GM12878 (cell line): ENCODE measurements around the gene ARID1A. TPM values are rescaled to one million over a fixed set of nuclear protein-coding genes. Genes with fewer than 3 reads are reported as not detected.
A peak's percentile ranks its signal among the peaks of the same experiment; 100 is the strongest.

Experiments used
- ATAC-seq: fragments of 200-7000 bp; cut with Tn5 transposase; 3 replicates; pipeline ENCODE4 v1.9.1; 2020; ENCODE audit warnings: mild to moderate bottlenecking, moderate library complexity
- BruUV-seq: library from RNA; stranded (reverse); fragments of 400-500 nt; replicated peaks from 2 replicates; lab custom pipeline; 2021; lab: Mats Ljungman, UMichigan
- CTCF ChIA-PET: fragments of 300-600 bp; sonication (Branson Sonifier 250); formaldehyde crosslinking; extraction: SDS; loops from one replicate; lab custom pipeline; 2021; ENCODE audit warnings: inconsistent platforms; lab: Yijun Ruan, JAX
- POLR2A ChIA-PET: fragments of 350-600 bp; formaldehyde crosslinking; extraction: SDS; loops from one replicate; lab custom pipeline; 2021; ENCODE audit warnings: inconsistent platforms; lab: Charles Lee
- RAD21 ChIA-PET: fragments of 300-600 bp; sonication (Branson Sonifier 250); formaldehyde crosslinking; loops from one replicate; lab custom pipeline; 2023; ENCODE audit warnings: antibody characterized with exemption; ENCODE audit not compliant: unreplicated experiment; lab: Charles Lee
- SMC1A ChIA-PET: fragments of 300-600 bp; sonication (Branson Sonifier 250); formaldehyde crosslinking; loops from one replicate; lab custom pipeline; 2023; ENCODE audit not compliant: unreplicated experiment, uncharacterized antibody; lab: Charles Lee
- DNase-seq: peaks from one replicate; pipeline ENCODE4 v3.0.0-alpha.2; 2011; ENCODE audit warnings: low read depth, low spot score
- FAIRE-seq: peaks from 3 replicates; lab custom pipeline; 2011; peaks lifted over from hg19 to GRCh38; lab: Jason Lieb, UNC
- H2AFZ ChIP-seq: 2 replicates; pipeline ENCODE4 v1.6.0; 2011; ENCODE audit warnings: low read depth, low read length, control low read depth; ENCODE audit not compliant: control insufficient read depth
- H3K27ac ChIP-seq: 2 replicates; pipeline ENCODE4 v1.5.1; 2011; ENCODE audit warnings: control low read depth; ENCODE audit not compliant: control insufficient read depth, insufficient read depth
- H3K27me3 ChIP-seq, 2 experiments: replicated peaks in 1 of 2; 2 replicates each; pipeline versions ENCODE4 v1.6.0 to v1.6.1; 2011; ENCODE audit warnings: low read length in 1 of 2; ENCODE audit not compliant: control insufficient read depth in 2 of 2, insufficient read depth in 2 of 2
- H3K36me3 ChIP-seq, 2 experiments: 2 replicates each; pipeline ENCODE4 v1.5.1; 2011; ENCODE audit warnings: low read length in 1 of 2; ENCODE audit not compliant: control insufficient read depth in 2 of 2, insufficient read depth in 2 of 2
- H3K4me1 ChIP-seq: 2 replicates; pipeline ENCODE4 v1.6.1; 2011; ENCODE audit warnings: mild to moderate bottlenecking, low read length, moderate library complexity, mixed read lengths; ENCODE audit not compliant: control insufficient read depth, insufficient read depth
- H3K4me2 ChIP-seq: 2 replicates; pipeline ENCODE4 v1.6.0; 2011; ENCODE audit warnings: control low read depth; ENCODE audit not compliant: control insufficient read depth, insufficient read depth
- H3K4me3 ChIP-seq: fragments of 200-600 bp; sonication (generic); 2 replicates; pipeline ENCODE4 v1.5.1; 2016
- H3K79me2 ChIP-seq: 2 replicates; pipeline ENCODE4 v1.6.0; 2011; ENCODE audit warnings: low read length; ENCODE audit not compliant: control insufficient read depth, insufficient read depth
- H3K9ac ChIP-seq: 2 replicates; pipeline ENCODE4 v1.8.0; 2011; ENCODE audit warnings: low read length, control low read depth, mixed read lengths; ENCODE audit not compliant: control insufficient read depth, insufficient read depth
- H3K9me3 ChIP-seq: replicated peaks from 3 replicates; pipeline ENCODE4 v1.5.1; 2011; ENCODE audit warnings: mild to moderate bottlenecking, low read length; ENCODE audit not compliant: control insufficient read depth, insufficient read depth
- H4K20me1 ChIP-seq: 2 replicates; pipeline ENCODE4 v1.6.0; 2011; ENCODE audit not compliant: control insufficient read depth, insufficient read depth
- ASH2L ChIP-seq: fragments of 300-600, 200-600 bp; sonication (generic); IDR thresholded peaks from 2 replicates; pipeline ENCODE4 v1.6.1; 2017; ENCODE audit warnings: low read depth, mild to moderate bottlenecking, borderline replicate concordance
- BACH1 ChIP-seq: fragments of 450-650 bp; IDR thresholded peaks from 2 replicates; pipeline ENCODE4 v1.6.1; 2017; ENCODE audit warnings: mild to moderate bottlenecking, borderline replicate concordance
- BCL3 ChIP-seq: IDR thresholded peaks from 2 replicates; pipeline ENCODE4 v1.6.1; 2011; ENCODE audit warnings: borderline replicate concordance, low read depth, mild to moderate bottlenecking, moderate library complexity, low read length; ENCODE audit not compliant: insufficient read depth, poor library complexity, severe bottlenecking
- CEBPB ChIP-seq, 2 experiments: fragments of 150-350 bp in 1 of 2; IDR thresholded peaks; 2 replicates each; pipeline ENCODE4 v1.6.1; 2012 to 2014; ENCODE audit warnings: low read depth in 2 of 2, low read length in 2 of 2, borderline replicate concordance in 1 of 2, inconsistent platforms in 1 of 2
- CHD1 ChIP-seq: IDR thresholded peaks from 2 replicates; pipeline ENCODE4 v1.6.1; 2012; ENCODE audit warnings: low read depth, low read length, improper control_type of control experiment
- CHD4 ChIP-seq: fragments of 200-600 bp; sonication (generic); IDR thresholded peaks from 2 replicates; pipeline ENCODE4 v1.6.1; 2016; ENCODE audit warnings: mild to moderate bottlenecking
- FOXK2 ChIP-seq: fragments of 450-650 bp; IDR thresholded peaks from 2 replicates; pipeline ENCODE4 v1.6.1; 2017; ENCODE audit warnings: mild to moderate bottlenecking, moderate library complexity
- IRF4 ChIP-seq: IDR thresholded peaks from 2 replicates; pipeline ENCODE4 v1.6.1; 2011; ENCODE audit warnings: low read depth, low read length
- MTA3 ChIP-seq: IDR thresholded peaks from 2 replicates; pipeline ENCODE4 v1.6.1; 2012; ENCODE audit warnings: low read length, inconsistent platforms, borderline replicate concordance
- POLR2A ChIP-seq: IDR thresholded peaks from 2 replicates; pipeline ENCODE4 v1.6.1; 2011; ENCODE audit warnings: low read depth, mild to moderate bottlenecking, low read length
- RCOR1 ChIP-seq: conservative IDR thresholded peaks from 2 replicates; pipeline ENCODE4 v1.6.1; 2012; ENCODE audit warnings: low read depth, low read length, improper control_type of control experiment
- SIN3A ChIP-seq: IDR thresholded peaks from 2 replicates; pipeline ENCODE4 v1.6.1; 2012; ENCODE audit warnings: low read depth, low read length, improper control_type of control experiment
- SPI1 ChIP-seq: IDR thresholded peaks from 2 replicates; pipeline ENCODE4 v1.6.1; 2011; ENCODE audit warnings: low read depth, mild to moderate bottlenecking, low read length, moderate library complexity, borderline replicate concordance; ENCODE audit not compliant: insufficient read depth
- SRF ChIP-seq, 2 experiments: IDR thresholded peaks; 2 replicates each; pipeline ENCODE4 v1.6.1; 2011; ENCODE audit warnings: low read depth in 2 of 2, low read length in 2 of 2, mild to moderate bottlenecking in 1 of 2, moderate library complexity in 1 of 2
- STAT1 ChIP-seq: fragments of 450-650 bp; conservative IDR thresholded peaks from 2 replicates; pipeline ENCODE4 v1.6.1; 2014; ENCODE audit warnings: antibody characterized with exemption, mild to moderate bottlenecking
- ZNF217 ChIP-seq: fragments of 450-650 bp; IDR thresholded peaks from 2 replicates; pipeline ENCODE4 v1.6.1; 2017; ENCODE audit warnings: antibody characterized with exemption, mild to moderate bottlenecking
- WGBS: methylation state at CpG from one replicate; pipeline ENCODE4 v1.1.6; 2016; ENCODE audit warnings: low lambda C conversion rate; ENCODE audit not compliant: insufficient replicate concordance, insufficient coverage; ENCODE audit errors: missing lambda C conversion rate; 5-methylcytosine and 5-hydroxymethylcytosine counted together
- in situ Hi-C: fragments of 300-500 bp; cut with MboI; formaldehyde crosslinking; loops from 9 replicates; pipeline ENCODE4 v1.14.3; 2018; ENCODE audit warnings: mixed read lengths
- intact Hi-C: fragments of 100-400 bp; cut with micrococcal nuclease; formaldehyde crosslinking; loops from one replicate; pipeline ENCODE4 v1.14.2; 2022; ENCODE audit not compliant: unreplicated experiment
- polyA plus RNA-seq, 11 experiments: library from polyadenylated mRNA; depleted of rRNA in 4 of 11; unstranded in 6 of 11; stranded (reverse) in 5 of 11; fragments of >200 nt; fragmentation: Nextera tagmentation in 4 of 11; fragmentation: Illumina TruSeq in 1 of 11; extraction: Ambion mirVana in 4 of 11; extraction: Trizol in 1 of 11; gene quantifications; 1 replicate in 1 of 11; 2 replicates in 10 of 11; pipeline versions ENCODE4 v1.2.1 to v1.2.3, GENCODE V29; 2011 to 2016; ENCODE audit warnings: inconsistent platforms in 2 of 11, missing spikeins in 2 of 11, low read depth in 1 of 11
- total RNA-seq, 4 experiments: library from RNA; depleted of rRNA in 3 of 4; stranded (reverse); fragments of >200 nt in 3 of 4; fragmentation: Illumina TruSeq in 1 of 4; extraction: Trizol in 1 of 4; gene quantifications; 2 replicates each; pipeline versions ENCODE4 v1.2.1 to v1.2.3, GENCODE V29; 2013 to 2021
- TF ChIP-seq, protein P1 (sequence below), 3 experiments: IDR thresholded peaks in 2 of 3; conservative IDR thresholded peaks in 1 of 3; 2 replicates each; pipeline ENCODE4 v1.5.1; 2011; ENCODE audit warnings: low read depth in 3 of 3, low read length in 3 of 3, mild to moderate bottlenecking in 3 of 3, control low read depth in 2 of 3, moderate library complexity in 2 of 3, inconsistent platforms in 1 of 3, mixed read lengths in 1 of 3; ENCODE audit not compliant: control insufficient read depth in 2 of 3, insufficient read depth in 1 of 3; ENCODE audit errors: extremely low read depth in 1 of 3

ARID1A gene
- total and polyA plus RNA-seq, 10 of the 15 experiments (the other 5 are each of a cell fraction or from before 2014, with no cell fraction given) = 10.0 to 98.0 (median 23.5) TPM

GRCh38 chr1:26692211-26692792 is 3.5 kb upstream of the ARID1A start:
- peak overlapping the region; percentile 97 for H3K4me2 ChIP-seq
- CTCF ChIA-PET = interaction anchor here (0.6 to 5.3 kb wide), 18 partner anchors 9 to 1081 kb away, joined by 3 to 67 read pairs (median 4); partner anchors contain the start of gene PIGV
- ATAC-seq (peak; percentile 58), FAIRE-seq (peak; percentile 64), DNase-seq (peak; percentile 78)
- SMC1A ChIA-PET = interaction anchor here (0.7 to 7.5 kb wide), 32 partner anchors 10 to 398 kb away, joined by 3 to 79 read pairs (median 5); partner anchors contain the start of gene PIGV
- no TSS peak for BruUV-seq
- peak overlapping the region; percentile 85 for H2AFZ ChIP-seq
- peak overlapping the region; percentile 70 for H3K4me3 ChIP-seq
- RAD21 ChIA-PET = interaction anchor here (0.7 to 5.2 kb wide), 23 partner anchors 8 to 192 kb away, joined by 3 to 59 read pairs (median 7); partner anchors contain the start of gene PIGV
- no peaks in the 10 kb centered on the region for H3K27me3 ChIP-seq
- H3K9me3 ChIP-seq = no peaks in the 10 kb centered on the region
- in situ Hi-C loops = no loop called here
- peak overlapping the region; percentile 98 for H3K27ac ChIP-seq
- H4K20me1 ChIP-seq = no peaks in the 10 kb centered on the region
- no peaks in the 10 kb centered on the region for H3K36me3 ChIP-seq
- intact Hi-C loops = loop anchor here (2.0 to 5.0 kb wide), 2 partner anchors 16 to 150 kb away; no protein-coding TSS in a partner anchor
- 3% methylated on average over 30 of the region's 30 CpGs for WGBS
- H3K4me1 ChIP-seq = peaks cover 13% of the 10 kb centered on the region
- H3K9ac ChIP-seq = peak overlapping the region; percentile 94
- peaks cover 36% of the 10 kb centered on the region for H3K79me2 ChIP-seq
- POLR2A ChIA-PET = interaction anchor here (0.5 to 4.7 kb wide), 18 partner anchors 10 to 377 kb away, joined by 3 to 83 read pairs (median 6); partner anchors contain the start of gene PIGV
- TF ChIP-seq BACH1 (no peak), BCL3 (no peak), SRF (IDR thresholded peaks at IDR 0.05; ENCODE audit: low read depth in 2 of 2, low read length in 2 of 2) (no peak), RCOR1 (no peak), MTA3 (no peak), ASH2L (0 out of 2 replicates have a peak, but pooled peaks have one; percentile 61), CHD1 (no peak), FOXK2 (0 out of 2 replicates have a peak, but pooled peaks have one; percentile 31), STAT1 (no peak), SIN3A (no peak), CHD4 (no peak), ZNF217 (no peak), CEBPB (IDR thresholded peaks at IDR 0.05; ENCODE audit: borderline replicate concordance in 1 of 2, low read depth in 2 of 2, low read length in 2 of 2) (no peak), POLR2A (peak; percentile 89), IRF4 (peak; percentile 72), SPI1 (0 out of 2 replicates have a peak, but pooled peaks have one; percentile 7)
- TF ChIP-seq, protein P1, sequence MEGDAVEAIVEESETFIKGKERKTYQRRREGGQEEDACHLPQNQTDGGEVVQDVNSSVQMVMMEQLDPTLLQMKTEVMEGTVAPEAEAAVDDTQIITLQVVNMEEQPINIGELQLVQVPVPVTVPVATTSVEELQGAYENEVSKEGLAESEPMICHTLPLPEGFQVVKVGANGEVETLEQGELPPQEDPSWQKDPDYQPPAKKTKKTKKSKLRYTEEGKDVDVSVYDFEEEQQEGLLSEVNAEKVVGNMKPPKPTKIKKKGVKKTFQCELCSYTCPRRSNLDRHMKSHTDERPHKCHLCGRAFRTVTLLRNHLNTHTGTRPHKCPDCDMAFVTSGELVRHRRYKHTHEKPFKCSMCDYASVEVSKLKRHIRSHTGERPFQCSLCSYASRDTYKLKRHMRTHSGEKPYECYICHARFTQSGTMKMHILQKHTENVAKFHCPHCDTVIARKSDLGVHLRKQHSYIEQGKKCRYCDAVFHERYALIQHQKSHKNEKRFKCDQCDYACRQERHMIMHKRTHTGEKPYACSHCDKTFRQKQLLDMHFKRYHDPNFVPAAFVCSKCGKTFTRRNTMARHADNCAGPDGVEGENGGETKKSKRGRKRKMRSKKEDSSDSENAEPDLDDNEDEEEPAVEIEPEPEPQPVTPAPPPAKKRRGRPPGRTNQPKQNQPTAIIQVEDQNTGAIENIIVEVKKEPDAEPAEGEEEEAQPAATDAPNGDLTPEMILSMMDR (IDR thresholded peaks at IDR 0.05 in 2 of 3, conservative IDR thresholded peaks at IDR 0.05 in 1 of 3; ENCODE audit: control insufficient read depth in 2 of 3, extremely low read depth in 1 of 3, insufficient read depth in 1 of 3, low read depth in 3 of 3, low read length in 3 of 3) = peak; percentile 5 to 28 (median 24); a peak in 4 of 6 replicates
